GM19351 (cell line): Measurements from ENCODE around the gene GNA12.

Source experiments
- ATAC-seq: cut with Tn5 transposase; IDR thresholded peaks from one replicate; pipeline ENCODE4 v1.9.1; 2021; ENCODE audit warnings: mild to moderate bottlenecking, moderate library complexity; ENCODE audit not compliant: unreplicated experiment

Gene GNA12

GRCh38 chr7:2805213-2805944 lies 38.7 kb downstream of the GNA12 start:
- ATAC-seq: no peak

GRCh38 chr7:2804227-2804763 lies 39.8 kb downstream of the GNA12 start:
- ATAC-seq: no peak

- no peak for ATAC-seq
These were observed 40.4 kb downstream of the GNA12 start for GRCh38 chr7:2803755-2804154.

- no peak for ATAC-seq
These were observed 40.8 kb downstream of the GNA12 start for GRCh38 chr7:2803342-2803692.

GRCh38 chr7:2802504-2803341 lies 41.4 kb downstream of the GNA12 start:
- ATAC-seq: no peak

- no peak for ATAC-seq
These were observed 42.0 kb downstream of the GNA12 start for GRCh38 chr7:2802101-2802500.

- no peak for ATAC-seq
These were observed 43.0 kb downstream of the GNA12 start for GRCh38 chr7:2800931-2801688.

GRCh38 chr7:2800220-2800930 lies 43.7 kb downstream of the GNA12 start:
- ATAC-seq: no peak

- no peak for ATAC-seq
These were observed 44.9 kb downstream of the GNA12 start for GRCh38 chr7:2799253-2799652.

GRCh38 chr7:2798669-2799068 lies 45.4 kb downstream of the GNA12 start:
- ATAC-seq: no peak

GRCh38 chr7:2796358-2797352 lies 47.5 kb downstream of the GNA12 start:
- no peak for ATAC-seq

GRCh38 chr7:2795906-2796305 lies 48.2 kb downstream of the GNA12 start:
- no peak for ATAC-seq

GRCh38 chr7:2794836-2795636 lies 49.1 kb downstream of the GNA12 start:
- no peak for ATAC-seq

- ATAC-seq: no peak
These were observed 51.1 kb downstream of the GNA12 start for GRCh38 chr7:2792856-2793487.

GRCh38 chr7:2792235-2792634 lies 51.9 kb downstream of the GNA12 start:
- no peak for ATAC-seq

GRCh38 chr7:2791390-2791789 lies 52.7 kb downstream of the GNA12 start:
- ATAC-seq: no peak

- no peak for ATAC-seq
These were observed 56.7 kb downstream of the GNA12 start for GRCh38 chr7:2787251-2787951.
